ENCODE data around the gene RASAL2.

GRCh38 chr1:178418284-178418955, 324.5 kb downstream of the RASAL2 start:
- TF ChIP-seq, protein P1, sequence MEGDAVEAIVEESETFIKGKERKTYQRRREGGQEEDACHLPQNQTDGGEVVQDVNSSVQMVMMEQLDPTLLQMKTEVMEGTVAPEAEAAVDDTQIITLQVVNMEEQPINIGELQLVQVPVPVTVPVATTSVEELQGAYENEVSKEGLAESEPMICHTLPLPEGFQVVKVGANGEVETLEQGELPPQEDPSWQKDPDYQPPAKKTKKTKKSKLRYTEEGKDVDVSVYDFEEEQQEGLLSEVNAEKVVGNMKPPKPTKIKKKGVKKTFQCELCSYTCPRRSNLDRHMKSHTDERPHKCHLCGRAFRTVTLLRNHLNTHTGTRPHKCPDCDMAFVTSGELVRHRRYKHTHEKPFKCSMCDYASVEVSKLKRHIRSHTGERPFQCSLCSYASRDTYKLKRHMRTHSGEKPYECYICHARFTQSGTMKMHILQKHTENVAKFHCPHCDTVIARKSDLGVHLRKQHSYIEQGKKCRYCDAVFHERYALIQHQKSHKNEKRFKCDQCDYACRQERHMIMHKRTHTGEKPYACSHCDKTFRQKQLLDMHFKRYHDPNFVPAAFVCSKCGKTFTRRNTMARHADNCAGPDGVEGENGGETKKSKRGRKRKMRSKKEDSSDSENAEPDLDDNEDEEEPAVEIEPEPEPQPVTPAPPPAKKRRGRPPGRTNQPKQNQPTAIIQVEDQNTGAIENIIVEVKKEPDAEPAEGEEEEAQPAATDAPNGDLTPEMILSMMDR (conservative IDR thresholded peaks at IDR 0.05 in 1 of 2, IDR thresholded peaks at IDR 0.05 in 1 of 2; ENCODE audit: extremely low read depth in 1 of 2, insufficient read depth in 1 of 2, low read depth in 1 of 2, low read length in 2 of 2): no peak
- no peak for TF ChIP-seq EZH2 (IDR thresholded peaks at IDR 0.05; ENCODE audit: borderline replicate concordance, low read length)

Measured in mammary epithelial cell (primary cell).